Uterus (tissue), 4 donors: ENCODE results near the gene PTPRC. TPM values are rescaled to one million over a fixed set of nuclear protein-coding genes. Genes with fewer than 3 reads are reported as not detected.

Experiments
- DNase-seq, 2 donors: peaks; one replicate each; pipeline ENCODE4 v3.0.0-alpha.2; 2019 to 2020
- H3K27ac ChIP-seq, 2 donors: fragments of 200-600 bp; sonication (generic); 1 replicate in 1 of 2; 2 replicates in 1 of 2; pipeline ENCODE4 v1.5.1; 2016 to 2018
- H3K27me3 ChIP-seq, 2 donors: fragments of 200-600 bp; sonication (generic); one replicate each; pipeline ENCODE4 v1.5.1; 2018 to 2019; ENCODE audit warnings: control low read depth in 1 of 2
- H3K36me3 ChIP-seq, 2 donors: fragments of 200-600 bp; sonication (generic); one replicate each; pipeline ENCODE4 v1.5.1; 2019; ENCODE audit warnings: control low read depth in 1 of 2
- H3K4me1 ChIP-seq, 2 donors: fragments of 200-600 bp; sonication (generic); one replicate each; pipeline ENCODE4 v1.5.1; 2018 to 2019; ENCODE audit warnings: control low read depth in 1 of 2
- H3K4me3 ChIP-seq, 2 donors: fragments of 200-600 bp; sonication (generic); 1 replicate in 1 of 2; 2 replicates in 1 of 2; pipeline ENCODE4 v1.5.1; 2018 to 2019; ENCODE audit warnings: mild to moderate bottlenecking in 1 of 2
- H3K9me3 ChIP-seq, 2 donors: fragments of 200-600 bp; sonication (generic); one replicate each; pipeline ENCODE4 v1.5.1; 2019; ENCODE audit warnings: control low read depth in 1 of 2
- POLR2A ChIP-seq, 2 donors: fragments of 450-650 bp; IDR thresholded peaks; one replicate each; pipeline ENCODE4 v1.6.1; 2016; ENCODE audit warnings: antibody characterized with exemption in 2 of 2, mild to moderate bottlenecking in 1 of 2, moderate library complexity in 1 of 2
- intact Hi-C: fragments of 100-400 bp; cut with DNase I; formaldehyde crosslinking; loops from one replicate; pipeline ENCODE4 v1.15.1; 2023; ENCODE audit warnings: low total_unique reads
- total RNA-seq, 4 donors: library from RNA; depleted of rRNA in 3 of 4; stranded (reverse); fragments of >200 nt in 3 of 4; gene quantifications; one replicate each; pipeline versions ENCODE4 v1.1.0 to v1.2.4, GENCODE V29; 2014 to 2023
- TF ChIP-seq, protein P1 (sequence below), 4 experiments: fragments of 200-600 bp in 2 of 4; fragments of 450-650 bp in 2 of 4; sonication (generic) in 2 of 4; IDR thresholded peaks; one replicate each; pipeline ENCODE4 v1.5.1; 2016 to 2019; ENCODE audit warnings: antibody characterized with exemption in 4 of 4, mild to moderate bottlenecking in 2 of 4, moderate library complexity in 1 of 4
- donor health status: DM: yes; HTN: yes; CAD: no.

The PTPRC gene
- total RNA-seq, 4 donors from 2014 or later: 12.7 to 28.7 (median 16.3) TPM

GRCh38 chr1:198687429-198687828, 48.6 kb downstream of the PTPRC start:
- TF ChIP-seq, protein P1, sequence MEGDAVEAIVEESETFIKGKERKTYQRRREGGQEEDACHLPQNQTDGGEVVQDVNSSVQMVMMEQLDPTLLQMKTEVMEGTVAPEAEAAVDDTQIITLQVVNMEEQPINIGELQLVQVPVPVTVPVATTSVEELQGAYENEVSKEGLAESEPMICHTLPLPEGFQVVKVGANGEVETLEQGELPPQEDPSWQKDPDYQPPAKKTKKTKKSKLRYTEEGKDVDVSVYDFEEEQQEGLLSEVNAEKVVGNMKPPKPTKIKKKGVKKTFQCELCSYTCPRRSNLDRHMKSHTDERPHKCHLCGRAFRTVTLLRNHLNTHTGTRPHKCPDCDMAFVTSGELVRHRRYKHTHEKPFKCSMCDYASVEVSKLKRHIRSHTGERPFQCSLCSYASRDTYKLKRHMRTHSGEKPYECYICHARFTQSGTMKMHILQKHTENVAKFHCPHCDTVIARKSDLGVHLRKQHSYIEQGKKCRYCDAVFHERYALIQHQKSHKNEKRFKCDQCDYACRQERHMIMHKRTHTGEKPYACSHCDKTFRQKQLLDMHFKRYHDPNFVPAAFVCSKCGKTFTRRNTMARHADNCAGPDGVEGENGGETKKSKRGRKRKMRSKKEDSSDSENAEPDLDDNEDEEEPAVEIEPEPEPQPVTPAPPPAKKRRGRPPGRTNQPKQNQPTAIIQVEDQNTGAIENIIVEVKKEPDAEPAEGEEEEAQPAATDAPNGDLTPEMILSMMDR (IDR thresholded peaks at IDR 0.05): no peak
- TF ChIP-seq POLR2A (IDR thresholded peaks at IDR 0.05): no peak
- no peak for DNase-seq
- Histone ChIP-seq H3K4me3 (no peak overlapping the region), H3K9me3 (no peaks in the 10 kb centered on the region), H3K27ac (no peak overlapping the region), H3K36me3 (no peaks in the 10 kb centered on the region), H3K4me1 (no peaks in the 10 kb centered on the region), H3K27me3 (no peaks in the 10 kb centered on the region)
- intact Hi-C loops: no loop called here

DNA sequence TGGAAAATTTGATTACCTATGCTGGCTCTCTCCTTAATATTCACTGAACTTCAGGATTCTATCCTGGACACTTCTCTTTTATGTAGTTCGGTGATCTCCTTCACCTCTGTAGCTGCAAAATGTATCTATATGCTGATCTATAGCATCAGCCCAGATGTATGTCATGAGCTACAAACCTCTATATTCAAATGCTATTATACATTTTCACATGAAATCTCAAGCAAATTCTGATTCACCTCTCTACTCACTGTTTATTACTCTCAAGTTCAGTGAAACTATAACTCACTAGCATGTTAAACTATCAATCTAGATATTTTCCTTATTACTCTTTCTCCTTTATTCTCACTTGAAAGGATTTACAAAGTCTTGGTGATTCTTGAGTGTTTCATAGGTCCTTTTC, 52.2 kb downstream of the PTPRC start:
- H3K36me3 ChIP-seq: no peaks in the 10 kb centered on the region
- H3K4me3 ChIP-seq: no peak overlapping the region
- intact Hi-C loops: loop anchor here (5.0 kb wide), 1 partner anchor 136 kb away; no protein-coding TSS in a partner anchor

DNA sequence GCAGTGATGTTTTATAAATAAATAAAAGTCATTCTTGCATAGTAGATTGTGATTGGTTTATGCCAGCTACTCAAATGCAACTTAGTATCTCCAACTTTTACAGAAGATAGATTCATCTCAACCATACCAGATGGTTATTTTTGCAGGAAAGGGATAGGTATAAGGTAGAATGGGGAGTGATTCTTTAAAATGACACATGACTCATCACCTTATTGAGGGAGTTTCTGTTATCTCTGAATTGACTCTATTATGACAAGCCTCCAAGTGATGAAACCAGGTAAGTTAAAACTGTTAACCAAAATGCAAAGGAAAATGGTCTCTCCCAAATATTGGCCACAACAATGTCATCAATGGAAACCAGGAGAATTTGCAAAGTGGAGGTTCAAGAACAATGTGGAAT, 54.5 kb downstream of the PTPRC start:
- intact Hi-C loops: loop anchor here (5.0 kb wide), 1 partner anchor 134 kb away; no protein-coding TSS in a partner anchor
- no peaks in the 10 kb centered on the region for H3K36me3 ChIP-seq
- H3K27ac ChIP-seq: no peak overlapping the region
- no peak for TF ChIP-seq POLR2A (IDR thresholded peaks at IDR 0.05)
- TF ChIP-seq, protein P1 (IDR thresholded peaks at IDR 0.05): no peak
- no peaks in the 10 kb centered on the region for H3K4me1 ChIP-seq
- H3K9me3 ChIP-seq: no peaks in the 10 kb centered on the region
- DNase-seq: no peak
- no peaks in the 10 kb centered on the region for H3K27me3 ChIP-seq
- H3K4me3 ChIP-seq: no peak overlapping the region

More for the DNA sequence above, 52.2 kb downstream of the PTPRC start:
- no peaks in the 10 kb centered on the region for H3K9me3 ChIP-seq
- no peak overlapping the region for H3K27ac ChIP-seq
- TF ChIP-seq, protein P1 (IDR thresholded peaks at IDR 0.05): no peak
- no peak for TF ChIP-seq POLR2A (IDR thresholded peaks at IDR 0.05)
- H3K27me3 ChIP-seq: no peaks in the 10 kb centered on the region
- DNase-seq: no peak
- H3K4me1 ChIP-seq: no peaks in the 10 kb centered on the region

- Histone ChIP-seq H3K4me3 (no peak overlapping the region), H3K27ac (no peak overlapping the region), H3K9me3 (no peaks in the 10 kb centered on the region), H3K36me3 (no peaks in the 10 kb centered on the region), H3K4me1 (no peaks in the 10 kb centered on the region), H3K27me3 (no peaks in the 10 kb centered on the region)
- DNase-seq: no peak
- intact Hi-C loops: loop anchor here (5.0 kb wide), 1 partner anchor 133 kb away; no protein-coding TSS in a partner anchor
- TF ChIP-seq, protein P1 (IDR thresholded peaks at IDR 0.05): no peak
- no peak for TF ChIP-seq POLR2A (IDR thresholded peaks at IDR 0.05)
These were observed 55.7 kb downstream of the PTPRC start for GRCh38 chr1:198694542-198694941.

- TF ChIP-seq, protein P1 (IDR thresholded peaks at IDR 0.05): no peak
- no peak for TF ChIP-seq POLR2A (IDR thresholded peaks at IDR 0.05)
- Histone ChIP-seq H3K27ac (no peak overlapping the region), H3K4me1 (no peaks in the 10 kb centered on the region), H3K4me3 (no peak overlapping the region), H3K27me3 (no peaks in the 10 kb centered on the region), H3K9me3 (no peaks in the 10 kb centered on the region), H3K36me3 (no peaks in the 10 kb centered on the region)
- DNase-seq: no peak
- intact Hi-C loops: no loop called here
These were observed 57.4 kb downstream of the PTPRC start for GRCh38 chr1:198696211-198696610.
